HepG2 (cell line): ENCODE results near the gene KCNIP4. TPM values are rescaled to one million over a fixed set of nuclear protein-coding genes. Genes with fewer than 3 reads are reported as not detected.

ENCODE experiments used
- ELF1 ChIP-seq: sonication (generic); formaldehyde crosslinking; IDR thresholded peaks from 2 replicates; pipeline ENCODE4 v1.4.0; 2020; ENCODE audit warnings: missing genetic modification reagents
- EP300 ChIP-seq, 3 experiments: sonication (generic) in 1 of 3; formaldehyde crosslinking in 1 of 3; IDR thresholded peaks; 2 replicates each; pipeline versions ENCODE4 v1.5.1 to v1.6.1; 2011 to 2020; ENCODE audit warnings: low read depth in 2 of 3, low read length in 2 of 3, borderline replicate concordance in 1 of 3, improper control_type of control experiment in 1 of 3, mild to moderate bottlenecking in 1 of 3, missing genetic modification reagents in 1 of 3, moderate library complexity in 1 of 3
- HNF4A ChIP-seq: sonication (generic); formaldehyde crosslinking; IDR thresholded peaks from 2 replicates; pipeline ENCODE4 v1.4.0; 2020; ENCODE audit warnings: missing genetic modification reagents
- HNRNPLL ChIP-seq: fragments of 200-400 bp; formaldehyde crosslinking; IDR thresholded peaks from 2 replicates; pipeline ENCODE4 v1.6.1; 2017; ENCODE audit warnings: mild to moderate bottlenecking, low read depth, low read length; ENCODE audit not compliant: poor library complexity, severe bottlenecking
- MAZ ChIP-seq, 2 experiments: sonication (generic) in 1 of 2; formaldehyde crosslinking in 1 of 2; IDR thresholded peaks; 2 replicates each; pipeline versions ENCODE4 v1.5.0 to v1.6.1; 2012 to 2020; ENCODE audit warnings: low read depth in 2 of 2, mild to moderate bottlenecking in 2 of 2, borderline replicate concordance in 1 of 2, improper control_type of control experiment in 1 of 2, low read length in 1 of 2, missing genetic modification reagents in 1 of 2, moderate library complexity in 1 of 2
- MED1 ChIP-seq: sonication (generic); formaldehyde crosslinking; IDR thresholded peaks from 2 replicates; pipeline ENCODE4 v1.4.0; 2020; ENCODE audit warnings: missing genetic modification reagents
- NKX3-1 ChIP-seq: sonication (generic); formaldehyde crosslinking; IDR thresholded peaks from 2 replicates; pipeline ENCODE4 v1.5.0; 2020; ENCODE audit warnings: missing genetic modification reagents
- RFXAP ChIP-seq: sonication (generic); formaldehyde crosslinking; IDR thresholded peaks from 2 replicates; pipeline ENCODE4 v1.4.0; 2020; ENCODE audit warnings: missing genetic modification reagents, borderline replicate concordance
- SPEN ChIP-seq: sonication (generic); formaldehyde crosslinking; IDR thresholded peaks from 2 replicates; pipeline ENCODE4 v1.5.1; 2020; ENCODE audit warnings: low read depth, mild to moderate bottlenecking, missing genetic modification reagents
- TEAD3 ChIP-seq: optimal IDR thresholded peaks from 2 replicates; pipeline ENCODE3; 2016; ENCODE audit warnings: borderline replicate concordance
- ZNF124 ChIP-seq: sonication (generic); formaldehyde crosslinking; IDR thresholded peaks from 2 replicates; pipeline ENCODE4 v1.4.0; 2020; ENCODE audit warnings: missing genetic modification reagents
- ZNF263 ChIP-seq: sonication (generic); formaldehyde crosslinking; IDR thresholded peaks from 2 replicates; pipeline ENCODE4 v1.4.0; 2020; ENCODE audit warnings: missing genetic modification reagents
- ZNF337 ChIP-seq: sonication (generic); formaldehyde crosslinking; IDR thresholded peaks from 2 replicates; pipeline ENCODE4 v1.5.1; 2020; ENCODE audit warnings: missing genetic modification reagents, low read depth, mild to moderate bottlenecking, borderline replicate concordance
- ZSCAN20 ChIP-seq: sonication (generic); formaldehyde crosslinking; IDR thresholded peaks from 2 replicates; pipeline ENCODE4 v1.4.0; 2020; ENCODE audit warnings: missing genetic modification reagents, mild to moderate bottlenecking, borderline replicate concordance
- polyA plus RNA-seq, 8 experiments: library from polyadenylated mRNA; depleted of rRNA in 3 of 8; stranded (reverse) in 7 of 8; unstranded in 1 of 8; fragments of >200 nt; fragmentation: Illumina TruSeq in 4 of 8; extraction: Trizol in 4 of 8; gene quantifications; 2 replicates each; pipeline versions ENCODE4 v1.2.1 to v1.2.3, GENCODE V29; 2011 to 2016; ENCODE audit warnings: low read depth in 4 of 8, missing spikeins in 1 of 8, mixed read lengths in 1 of 8; ENCODE audit not compliant: insufficient read depth in 1 of 8
- total RNA-seq, 5 experiments: library from RNA; depleted of rRNA; stranded (reverse); fragments of >200 nt; fragmentation: Illumina TruSeq; extraction: Trizol; gene quantifications; 2 replicates each; pipeline ENCODE4 v1.2.3, GENCODE V29; 2016; ENCODE audit warnings: low read depth in 1 of 5
- TF ChIP-seq, protein P1 (sequence below): sonication (generic); formaldehyde crosslinking; IDR thresholded peaks from 2 replicates; pipeline ENCODE4 v1.5.1; 2020; ENCODE audit warnings: mild to moderate bottlenecking, moderate library complexity, missing genetic modification reagents
- TF ChIP-seq, protein P2 (sequence below): sonication (generic); formaldehyde crosslinking; IDR thresholded peaks from 2 replicates; pipeline ENCODE4 v1.8.0; 2022; ENCODE audit warnings: missing genetic modification reagents, mild to moderate bottlenecking, inconsistent platforms, borderline replicate concordance
- TF ChIP-seq, protein P3 (sequence below): IDR thresholded peaks from 2 replicates; pipeline ENCODE4 v1.6.1; 2016; ENCODE audit warnings: low read depth, control low read depth
- TF ChIP-seq, protein P4 (sequence below): sonication (generic); formaldehyde crosslinking; IDR thresholded peaks from 2 replicates; pipeline ENCODE4 v1.4.0; 2020; ENCODE audit warnings: mild to moderate bottlenecking, missing genetic modification reagents

The KCNIP4 gene
- total and polyA plus RNA-seq, 2 of the 13 experiments (the other 11 are each of a cell fraction or from before 2014, with no cell fraction given) = 0.09 TPM; not detected in 1

DNA sequence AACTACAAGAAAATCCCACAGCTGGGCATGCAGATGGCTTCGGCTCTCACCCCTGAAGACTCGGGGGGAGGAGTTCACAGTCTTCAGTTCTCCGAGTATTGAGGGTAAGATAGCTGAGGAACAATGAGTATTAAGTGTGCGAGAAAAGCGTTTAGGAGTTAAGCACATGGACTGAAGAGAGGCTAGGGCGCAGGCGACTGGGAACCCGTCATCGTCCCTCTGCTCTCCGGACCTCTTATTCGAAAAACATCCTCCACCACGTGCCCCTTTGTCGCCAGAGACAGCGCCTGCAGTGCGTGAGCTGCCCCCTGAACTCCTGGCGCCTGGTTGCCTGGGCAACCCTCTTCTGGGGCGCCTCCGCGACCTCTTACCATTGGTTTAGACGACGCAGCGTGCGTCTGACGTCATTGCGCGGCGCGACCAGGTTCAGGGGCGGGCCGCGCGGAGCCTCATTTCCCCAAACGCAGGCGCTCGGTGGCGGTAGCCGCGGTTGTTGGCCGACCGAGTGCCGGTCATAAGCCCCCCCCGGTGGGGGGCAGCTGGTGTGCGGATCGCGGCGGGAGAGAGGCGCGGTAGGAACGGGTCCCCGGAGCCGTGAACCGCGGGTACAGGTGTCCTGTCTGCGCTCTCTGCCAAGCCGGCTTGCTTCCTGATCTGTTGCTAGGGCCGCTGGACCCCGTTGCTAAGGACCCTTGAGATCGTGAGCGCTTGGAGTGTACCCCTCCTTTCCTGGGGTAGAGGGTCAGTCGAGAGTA, 1248.4 kb downstream of the KCNIP4 start, which contains the start of gene PACRGL (continued):
- TF ChIP-seq ZNF263 (no peak), TEAD3 (peak; percentile 20), SPEN (CRISPR knock-in tag) (peak; percentile 69), ELF1 (CRISPR knock-in tag) (peak; percentile 77), ZSCAN20 (0 out of 2 replicates have a peak, but pooled peaks have one; percentile 50), EP300 (IDR thresholded peaks at IDR 0.05; ENCODE audit: low read depth in 2 of 2, low read length in 2 of 2) (no peak), EP300 (CRISPR knock-in tag; IDR thresholded peaks at IDR 0.05; ENCODE audit: borderline replicate concordance) (0 out of 2 replicates have a peak, but pooled peaks have one; percentile 35), HNF4A (CRISPR knock-in tag) (peak; percentile 60), ZNF337 (CRISPR knock-in tag) (peak; percentile 71; the same call in 1 of the 2 replicates), RFXAP (CRISPR knock-in tag) (peak; percentile 70; the same call in 1 of the 2 replicates), HNRNPLL (peak; percentile 66), MAZ (IDR thresholded peaks at IDR 0.05; ENCODE audit: borderline replicate concordance, low read depth, low read length) (peak; percentile 42; the same call in 1 of the 2 replicates), MAZ (CRISPR knock-in tag; IDR thresholded peaks at IDR 0.05; ENCODE audit: low read depth) (peak; percentile 73), MED1 (CRISPR knock-in tag) (peak; percentile 49; the same call in 1 of the 2 replicates), ZNF124 (CRISPR knock-in tag) (peak; percentile 83), NKX3-1 (CRISPR knock-in tag) (no peak)
- TF ChIP-seq, protein P1, sequence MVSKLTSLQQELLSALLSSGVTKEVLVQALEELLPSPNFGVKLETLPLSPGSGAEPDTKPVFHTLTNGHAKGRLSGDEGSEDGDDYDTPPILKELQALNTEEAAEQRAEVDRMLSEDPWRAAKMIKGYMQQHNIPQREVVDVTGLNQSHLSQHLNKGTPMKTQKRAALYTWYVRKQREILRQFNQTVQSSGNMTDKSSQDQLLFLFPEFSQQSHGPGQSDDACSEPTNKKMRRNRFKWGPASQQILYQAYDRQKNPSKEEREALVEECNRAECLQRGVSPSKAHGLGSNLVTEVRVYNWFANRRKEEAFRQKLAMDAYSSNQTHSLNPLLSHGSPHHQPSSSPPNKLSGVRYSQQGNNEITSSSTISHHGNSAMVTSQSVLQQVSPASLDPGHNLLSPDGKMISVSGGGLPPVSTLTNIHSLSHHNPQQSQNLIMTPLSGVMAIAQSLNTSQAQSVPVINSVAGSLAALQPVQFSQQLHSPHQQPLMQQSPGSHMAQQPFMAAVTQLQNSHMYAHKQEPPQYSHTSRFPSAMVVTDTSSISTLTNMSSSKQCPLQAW (CRISPR knock-in tag) = 0 out of 2 replicates have a peak, but pooled peaks have one; percentile 18
- TF ChIP-seq, protein P2, sequence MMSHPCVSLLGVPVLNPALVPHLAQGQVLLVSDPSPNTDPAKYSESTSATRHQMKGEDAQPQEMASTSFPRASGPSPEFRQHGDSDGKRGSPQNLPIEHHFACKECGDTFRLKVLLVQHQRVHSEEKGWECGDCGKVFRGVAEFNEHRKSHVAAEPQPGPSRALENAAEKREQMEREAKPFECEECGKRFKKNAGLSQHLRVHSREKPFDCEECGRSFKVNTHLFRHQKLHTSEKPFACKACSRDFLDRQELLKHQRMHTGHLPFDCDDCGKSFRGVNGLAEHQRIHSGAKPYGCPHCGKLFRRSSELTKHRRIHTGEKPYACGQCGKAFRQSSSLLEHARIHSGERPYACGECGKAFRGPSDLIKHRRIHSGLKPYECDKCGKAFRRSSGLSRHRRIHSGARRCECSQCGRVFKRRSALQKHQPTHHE (CRISPR knock-in tag) = no peak
- TF ChIP-seq, protein P3, sequence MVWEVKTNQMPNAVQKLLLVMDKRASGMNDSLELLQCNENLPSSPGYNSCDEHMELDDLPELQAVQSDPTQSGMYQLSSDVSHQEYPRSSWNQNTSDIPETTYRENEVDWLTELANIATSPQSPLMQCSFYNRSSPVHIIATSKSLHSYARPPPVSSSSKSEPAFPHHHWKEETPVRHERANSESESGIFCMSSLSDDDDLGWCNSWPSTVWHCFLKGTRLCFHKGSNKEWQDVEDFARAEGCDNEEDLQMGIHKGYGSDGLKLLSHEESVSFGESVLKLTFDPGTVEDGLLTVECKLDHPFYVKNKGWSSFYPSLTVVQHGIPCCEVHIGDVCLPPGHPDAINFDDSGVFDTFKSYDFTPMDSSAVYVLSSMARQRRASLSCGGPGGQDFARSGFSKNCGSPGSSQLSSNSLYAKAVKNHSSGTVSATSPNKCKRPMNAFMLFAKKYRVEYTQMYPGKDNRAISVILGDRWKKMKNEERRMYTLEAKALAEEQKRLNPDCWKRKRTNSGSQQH = no peak
- TF ChIP-seq, protein P4, sequence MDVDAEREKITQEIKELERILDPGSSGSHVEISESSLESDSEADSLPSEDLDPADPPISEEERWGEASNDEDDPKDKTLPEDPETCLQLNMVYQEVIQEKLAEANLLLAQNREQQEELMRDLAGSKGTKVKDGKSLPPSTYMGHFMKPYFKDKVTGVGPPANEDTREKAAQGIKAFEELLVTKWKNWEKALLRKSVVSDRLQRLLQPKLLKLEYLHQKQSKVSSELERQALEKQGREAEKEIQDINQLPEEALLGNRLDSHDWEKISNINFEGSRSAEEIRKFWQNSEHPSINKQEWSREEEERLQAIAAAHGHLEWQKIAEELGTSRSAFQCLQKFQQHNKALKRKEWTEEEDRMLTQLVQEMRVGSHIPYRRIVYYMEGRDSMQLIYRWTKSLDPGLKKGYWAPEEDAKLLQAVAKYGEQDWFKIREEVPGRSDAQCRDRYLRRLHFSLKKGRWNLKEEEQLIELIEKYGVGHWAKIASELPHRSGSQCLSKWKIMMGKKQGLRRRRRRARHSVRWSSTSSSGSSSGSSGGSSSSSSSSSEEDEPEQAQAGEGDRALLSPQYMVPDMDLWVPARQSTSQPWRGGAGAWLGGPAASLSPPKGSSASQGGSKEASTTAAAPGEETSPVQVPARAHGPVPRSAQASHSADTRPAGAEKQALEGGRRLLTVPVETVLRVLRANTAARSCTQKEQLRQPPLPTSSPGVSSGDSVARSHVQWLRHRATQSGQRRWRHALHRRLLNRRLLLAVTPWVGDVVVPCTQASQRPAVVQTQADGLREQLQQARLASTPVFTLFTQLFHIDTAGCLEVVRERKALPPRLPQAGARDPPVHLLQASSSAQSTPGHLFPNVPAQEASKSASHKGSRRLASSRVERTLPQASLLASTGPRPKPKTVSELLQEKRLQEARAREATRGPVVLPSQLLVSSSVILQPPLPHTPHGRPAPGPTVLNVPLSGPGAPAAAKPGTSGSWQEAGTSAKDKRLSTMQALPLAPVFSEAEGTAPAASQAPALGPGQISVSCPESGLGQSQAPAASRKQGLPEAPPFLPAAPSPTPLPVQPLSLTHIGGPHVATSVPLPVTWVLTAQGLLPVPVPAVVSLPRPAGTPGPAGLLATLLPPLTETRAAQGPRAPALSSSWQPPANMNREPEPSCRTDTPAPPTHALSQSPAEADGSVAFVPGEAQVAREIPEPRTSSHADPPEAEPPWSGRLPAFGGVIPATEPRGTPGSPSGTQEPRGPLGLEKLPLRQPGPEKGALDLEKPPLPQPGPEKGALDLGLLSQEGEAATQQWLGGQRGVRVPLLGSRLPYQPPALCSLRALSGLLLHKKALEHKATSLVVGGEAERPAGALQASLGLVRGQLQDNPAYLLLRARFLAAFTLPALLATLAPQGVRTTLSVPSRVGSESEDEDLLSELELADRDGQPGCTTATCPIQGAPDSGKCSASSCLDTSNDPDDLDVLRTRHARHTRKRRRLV (CRISPR knock-in tag) = 0 out of 2 replicates have a peak, but pooled peaks have one; percentile 74
